ENCODE results near the gene RELN. TPM values are rescaled to one million over a fixed set of nuclear protein-coding genes. Genes with fewer than 3 reads are reported as not detected.

Gene RELN
- total and polyA plus RNA-seq, 2 donors from 2014 or later = 0.95 to 5.4 TPM

DNA sequence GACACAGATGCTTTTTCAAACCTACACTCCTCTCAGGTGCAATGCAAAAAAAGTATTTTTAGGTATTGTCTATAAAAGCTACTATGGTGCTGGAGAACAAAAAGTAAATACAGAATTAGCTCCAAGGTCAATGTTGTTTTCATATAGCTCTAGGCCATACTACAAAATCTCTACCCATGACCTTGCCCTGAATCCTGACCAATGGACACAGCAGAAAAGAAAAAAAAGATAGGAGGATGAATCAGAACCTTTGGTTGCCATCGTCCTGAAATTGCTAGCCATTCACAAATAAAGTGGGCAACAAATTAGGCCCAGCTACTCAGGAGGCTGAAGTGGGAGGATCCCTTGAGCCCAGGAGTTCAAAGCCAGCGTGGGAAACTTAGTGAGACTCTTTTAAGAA is 35.2 kb upstream of the RELN start:
- intact Hi-C loops (cut with DNase I) = no loop called here
- Histone ChIP-seq H3K9ac (ENCODE audit: low read length in 3 of 3) (no peak overlapping the region), H3K27ac (ENCODE audit: low read depth in 2 of 2, low read length in 2 of 2) (no peak overlapping the region), H3K27me3 (ENCODE audit: control insufficient read depth, insufficient read depth, low read length) (no peaks in the 10 kb centered on the region), H3K36me3 (ENCODE audit: control insufficient read depth in 2 of 3, insufficient read depth in 3 of 3, low read length in 3 of 3) (no peaks in the 10 kb centered on the region), H3K9me3 (ENCODE audit: control insufficient read depth in 2 of 3, insufficient read depth in 1 of 3, low read length in 3 of 3) (peaks cover 0 to 5% (median 0%) of the 10 kb centered on the region in 3 donors), H3K4me3 (ENCODE audit: low read length in 3 of 3) (no peak overlapping the region), H3K4me1 (ENCODE audit: control insufficient read depth in 2 of 3, insufficient read depth in 2 of 3, low read depth in 1 of 3, low read length in 3 of 3) (no peaks in the 10 kb centered on the region)
- TF ChIP-seq, protein P1, sequence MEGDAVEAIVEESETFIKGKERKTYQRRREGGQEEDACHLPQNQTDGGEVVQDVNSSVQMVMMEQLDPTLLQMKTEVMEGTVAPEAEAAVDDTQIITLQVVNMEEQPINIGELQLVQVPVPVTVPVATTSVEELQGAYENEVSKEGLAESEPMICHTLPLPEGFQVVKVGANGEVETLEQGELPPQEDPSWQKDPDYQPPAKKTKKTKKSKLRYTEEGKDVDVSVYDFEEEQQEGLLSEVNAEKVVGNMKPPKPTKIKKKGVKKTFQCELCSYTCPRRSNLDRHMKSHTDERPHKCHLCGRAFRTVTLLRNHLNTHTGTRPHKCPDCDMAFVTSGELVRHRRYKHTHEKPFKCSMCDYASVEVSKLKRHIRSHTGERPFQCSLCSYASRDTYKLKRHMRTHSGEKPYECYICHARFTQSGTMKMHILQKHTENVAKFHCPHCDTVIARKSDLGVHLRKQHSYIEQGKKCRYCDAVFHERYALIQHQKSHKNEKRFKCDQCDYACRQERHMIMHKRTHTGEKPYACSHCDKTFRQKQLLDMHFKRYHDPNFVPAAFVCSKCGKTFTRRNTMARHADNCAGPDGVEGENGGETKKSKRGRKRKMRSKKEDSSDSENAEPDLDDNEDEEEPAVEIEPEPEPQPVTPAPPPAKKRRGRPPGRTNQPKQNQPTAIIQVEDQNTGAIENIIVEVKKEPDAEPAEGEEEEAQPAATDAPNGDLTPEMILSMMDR (IDR thresholded peaks at IDR 0.05; ENCODE audit: borderline replicate concordance, extremely low read depth, insufficient read depth) = no peak
- FAIRE-seq (no peak), DNase-seq (no peak)

DNA sequence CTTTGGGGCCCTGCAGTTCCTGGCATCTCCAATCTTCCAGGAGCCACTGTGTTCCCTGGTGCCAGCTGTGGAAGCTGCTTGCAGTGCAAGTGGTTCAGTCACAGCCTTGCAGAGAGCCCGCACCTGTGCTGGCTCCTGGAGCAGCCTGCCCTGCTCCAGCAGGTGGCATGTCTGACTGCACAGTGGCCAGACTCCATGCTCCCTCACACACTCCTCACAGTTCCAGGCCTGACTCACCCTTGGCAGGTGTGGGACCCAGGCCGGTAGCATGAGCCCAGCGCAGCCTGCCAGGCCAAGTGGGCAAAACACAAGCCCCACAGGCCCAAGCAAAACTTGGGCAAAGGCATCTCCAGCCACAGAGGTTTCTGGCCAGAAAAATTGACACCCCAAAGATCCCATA is 33.6 kb upstream of the RELN start:
- Histone ChIP-seq H3K27ac (ENCODE audit: low read depth in 2 of 2, low read length in 2 of 2) (no peak overlapping the region), H3K9me3 (ENCODE audit: control insufficient read depth in 2 of 3, insufficient read depth in 1 of 3, low read length in 3 of 3) (peaks cover 0 to 5% (median 0%) of the 10 kb centered on the region in 3 donors), H3K9ac (ENCODE audit: low read length in 3 of 3) (no peak overlapping the region), H3K4me1 (ENCODE audit: control insufficient read depth in 2 of 3, insufficient read depth in 2 of 3, low read depth in 1 of 3, low read length in 3 of 3) (no peaks in the 10 kb centered on the region), H3K27me3 (ENCODE audit: control insufficient read depth, insufficient read depth, low read length) (no peaks in the 10 kb centered on the region), H3K4me3 (ENCODE audit: low read length in 3 of 3) (no peak overlapping the region), H3K36me3 (ENCODE audit: control insufficient read depth in 2 of 3, insufficient read depth in 3 of 3, low read length in 3 of 3) (no peaks in the 10 kb centered on the region)
- TF ChIP-seq, protein P1 (IDR thresholded peaks at IDR 0.05; ENCODE audit: borderline replicate concordance, extremely low read depth, insufficient read depth) = no peak
- no peak for FAIRE-seq
- intact Hi-C loops (cut with DNase I) = no loop called here
- no peak for DNase-seq

DNA sequence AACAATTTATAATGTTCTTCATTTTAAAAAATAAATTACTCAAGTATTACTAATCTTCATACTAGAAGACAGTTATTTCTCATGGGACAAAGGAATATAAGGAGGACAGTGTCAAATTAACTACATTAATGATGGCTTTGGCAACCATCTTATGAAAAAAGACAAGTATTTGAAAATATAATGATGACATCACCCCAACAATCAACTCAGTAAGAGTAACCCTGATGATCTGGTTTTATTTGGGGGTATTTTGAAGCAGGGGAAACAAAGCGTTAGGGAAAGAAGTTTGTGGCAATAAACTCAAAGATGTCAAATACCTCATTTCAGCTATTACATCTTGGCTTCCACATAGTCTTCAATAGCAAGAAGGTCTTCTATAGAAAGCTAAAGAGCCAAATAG is 29.0 kb upstream of the RELN start:
- no peak overlapping the region for H3K9ac ChIP-seq (ENCODE audit: low read length in 3 of 3)
- FAIRE-seq (no peak), DNase-seq (no peak)
- H3K4me1 ChIP-seq (ENCODE audit: control insufficient read depth in 2 of 3, insufficient read depth in 2 of 3, low read depth in 1 of 3, low read length in 3 of 3) = no peaks in the 10 kb centered on the region
- TF ChIP-seq, protein P1 (IDR thresholded peaks at IDR 0.05; ENCODE audit: borderline replicate concordance, extremely low read depth, insufficient read depth) = no peak
- no peaks in the 10 kb centered on the region for H3K36me3 ChIP-seq (ENCODE audit: control insufficient read depth in 2 of 3, insufficient read depth in 3 of 3, low read length in 3 of 3)
- intact Hi-C loops (cut with DNase I) = no loop called here
- H3K27me3 ChIP-seq (ENCODE audit: control insufficient read depth, insufficient read depth, low read length) = no peaks in the 10 kb centered on the region
- H3K4me3 ChIP-seq (ENCODE audit: low read length in 3 of 3) = no peak overlapping the region
- H3K9me3 ChIP-seq (ENCODE audit: control insufficient read depth in 2 of 3, insufficient read depth in 1 of 3, low read length in 3 of 3) = peaks cover 0 to 5% (median 0%) of the 10 kb centered on the region in 3 donors
- H3K27ac ChIP-seq (ENCODE audit: low read depth in 2 of 2, low read length in 2 of 2) = no peak overlapping the region

DNA sequence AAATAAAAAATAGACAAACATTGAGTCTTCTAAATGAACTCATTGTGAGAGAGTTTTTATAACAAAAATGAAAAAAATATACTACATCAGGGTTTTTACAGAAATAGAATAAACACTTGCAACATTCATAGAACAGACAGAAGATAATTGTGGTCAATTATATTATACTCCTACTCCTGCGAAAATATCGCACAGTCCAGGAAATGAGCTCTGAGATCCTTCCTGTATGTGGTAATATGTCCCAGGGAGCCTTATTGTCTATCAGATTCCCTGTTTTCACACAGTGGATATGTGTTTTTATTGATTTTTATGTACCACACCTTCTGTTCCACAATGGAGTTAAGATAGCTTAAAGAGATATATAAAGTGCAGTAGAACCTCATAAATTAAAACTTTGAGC is 27.5 kb upstream of the RELN start:
- FAIRE-seq (no peak), DNase-seq (no peak)
- Histone ChIP-seq H3K27ac (ENCODE audit: low read depth in 2 of 2, low read length in 2 of 2) (no peak overlapping the region), H3K36me3 (ENCODE audit: control insufficient read depth in 2 of 3, insufficient read depth in 3 of 3, low read length in 3 of 3) (no peaks in the 10 kb centered on the region), H3K9me3 (ENCODE audit: control insufficient read depth in 2 of 3, insufficient read depth in 1 of 3, low read length in 3 of 3) (no peaks in the 10 kb centered on the region), H3K27me3 (ENCODE audit: control insufficient read depth, insufficient read depth, low read length) (no peaks in the 10 kb centered on the region), H3K4me1 (ENCODE audit: control insufficient read depth in 2 of 3, insufficient read depth in 2 of 3, low read depth in 1 of 3, low read length in 3 of 3) (no peaks in the 10 kb centered on the region), H3K9ac (ENCODE audit: low read length in 3 of 3) (no peak overlapping the region), H3K4me3 (ENCODE audit: low read length in 3 of 3) (no peak overlapping the region)
- intact Hi-C loops (cut with DNase I) = no loop called here
- TF ChIP-seq, protein P1 (IDR thresholded peaks at IDR 0.05; ENCODE audit: borderline replicate concordance, extremely low read depth, insufficient read depth) = no peak
